ENCODE results near the gene ITSN1.

- TF ChIP-seq POLR2A (IDR thresholded peaks at IDR 0.05), result no peak
- TF ChIP-seq, protein P1, sequence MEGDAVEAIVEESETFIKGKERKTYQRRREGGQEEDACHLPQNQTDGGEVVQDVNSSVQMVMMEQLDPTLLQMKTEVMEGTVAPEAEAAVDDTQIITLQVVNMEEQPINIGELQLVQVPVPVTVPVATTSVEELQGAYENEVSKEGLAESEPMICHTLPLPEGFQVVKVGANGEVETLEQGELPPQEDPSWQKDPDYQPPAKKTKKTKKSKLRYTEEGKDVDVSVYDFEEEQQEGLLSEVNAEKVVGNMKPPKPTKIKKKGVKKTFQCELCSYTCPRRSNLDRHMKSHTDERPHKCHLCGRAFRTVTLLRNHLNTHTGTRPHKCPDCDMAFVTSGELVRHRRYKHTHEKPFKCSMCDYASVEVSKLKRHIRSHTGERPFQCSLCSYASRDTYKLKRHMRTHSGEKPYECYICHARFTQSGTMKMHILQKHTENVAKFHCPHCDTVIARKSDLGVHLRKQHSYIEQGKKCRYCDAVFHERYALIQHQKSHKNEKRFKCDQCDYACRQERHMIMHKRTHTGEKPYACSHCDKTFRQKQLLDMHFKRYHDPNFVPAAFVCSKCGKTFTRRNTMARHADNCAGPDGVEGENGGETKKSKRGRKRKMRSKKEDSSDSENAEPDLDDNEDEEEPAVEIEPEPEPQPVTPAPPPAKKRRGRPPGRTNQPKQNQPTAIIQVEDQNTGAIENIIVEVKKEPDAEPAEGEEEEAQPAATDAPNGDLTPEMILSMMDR (IDR thresholded peaks at IDR 0.05), result no peak
Measured at GRCh38 chr21:33657124-33657820, 15.0 kb downstream of the ITSN1 start.

Measured in body of pancreas (tissue), 4 donors.